Keratinocyte (primary cell): ENCODE data around the gene SMC5.
"Not testable (repeated sequence)": the region's sequence is repeated elsewhere in the genome, so short reads cannot be mapped to it uniquely, and the experiment has no call there.

Experiments
- CTCF ChIP-seq, 3 experiments: IDR thresholded peaks in 1 of 3; conservative IDR thresholded peaks in 1 of 3; optimal IDR thresholded peaks in 1 of 3; 2 replicates in 2 of 3; 3 replicates in 1 of 3; pipeline versions ENCODE3 to v1.5.1; 2011; ENCODE audit warnings: low read length in 3 of 3, mild to moderate bottlenecking in 3 of 3, moderate library complexity in 2 of 3, control low read depth in 1 of 3, inconsistent platforms in 1 of 3; ENCODE audit not compliant: insufficient read depth in 2 of 3; ENCODE audit errors: extremely low read depth in 1 of 3
- EZH2 ChIP-seq: IDR thresholded peaks from one replicate; pipeline ENCODE4 v1.6.1; 2012; ENCODE audit warnings: inconsistent platforms, mild to moderate bottlenecking, low read length, moderate library complexity

DNA sequence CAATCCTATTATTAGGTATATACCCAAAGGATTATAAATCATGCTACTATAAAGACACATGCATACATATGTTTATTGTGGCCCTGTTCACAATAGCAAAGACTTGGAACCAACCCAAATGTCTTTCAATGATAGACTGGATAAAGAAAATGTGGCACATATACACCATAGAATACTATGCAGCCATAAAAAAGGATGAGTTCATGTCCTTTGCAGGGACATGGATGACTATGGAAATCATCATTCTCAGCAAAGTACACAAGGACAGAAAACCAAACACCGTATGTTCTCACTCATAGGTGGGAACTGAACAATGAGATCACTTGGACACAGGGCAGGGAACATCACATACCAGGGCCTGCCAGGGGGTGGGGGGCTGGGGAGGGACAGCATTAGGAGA lies 12.8 kb upstream of the SMC5 start:
- not testable (repeated sequence) for TF ChIP-seq CTCF (optimal IDR thresholded peaks at IDR 0.05 in 1 of 3, IDR thresholded peaks at IDR 0.05 in 1 of 3, conservative IDR thresholded peaks at IDR 0.05 in 1 of 3; ENCODE audit: extremely low read depth in 1 of 3, insufficient read depth in 2 of 3, low read length in 3 of 3); EZH2
